ENCODE measurements around the gene KLB. TPM values are rescaled to one million over a fixed set of nuclear protein-coding genes. Genes with fewer than 3 reads are reported as not detected.

KLB gene
- total RNA-seq, 1 donor from 2014 or later = 0.43 TPM

DNA sequence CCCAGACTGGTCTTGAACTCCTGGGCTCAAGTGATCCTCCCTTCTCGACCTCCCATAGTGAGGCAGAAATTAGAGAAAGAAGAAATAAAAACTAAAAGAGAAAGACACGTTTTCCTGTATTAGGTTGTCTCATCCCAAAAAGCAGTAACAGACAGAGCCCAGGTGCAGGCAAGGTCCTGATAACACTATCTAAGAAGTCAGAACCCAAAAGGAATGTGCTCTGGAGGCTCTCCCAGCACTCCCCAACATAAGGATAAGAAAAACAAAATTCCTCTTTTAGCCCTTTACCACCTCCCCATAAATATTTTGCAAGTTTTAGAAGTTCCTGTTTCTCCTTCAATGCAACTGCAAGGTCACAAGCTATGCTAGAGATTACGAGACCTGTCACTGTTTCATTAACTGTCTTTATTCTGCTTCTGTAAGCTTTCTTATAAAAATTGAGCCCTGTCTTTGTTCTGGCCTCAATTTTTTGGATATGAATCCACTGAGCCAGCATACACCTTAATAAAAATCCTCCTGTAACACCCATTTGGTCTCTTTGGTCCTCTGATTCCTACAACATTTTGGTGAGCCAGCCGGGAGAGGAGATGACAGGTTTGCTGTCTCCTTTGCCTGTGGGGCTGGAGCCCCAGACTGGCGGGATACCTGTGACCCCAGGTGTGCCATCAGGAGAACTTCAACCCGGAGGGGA lies 78.0 kb downstream of the KLB start:
- no peaks in the 10 kb centered on the region for H3K9me3 Mint-ChIP-seq
- no peaks in the 10 kb centered on the region for H3K27me3 Mint-ChIP-seq
- no peak overlapping the region for H3K4me3 Mint-ChIP-seq
- DNase-seq (ENCODE audit: extremely low spot score, unreplicated experiment) = no peak
- H3K4me1 Mint-ChIP-seq (ENCODE audit: unreplicated experiment) = no peaks in the 10 kb centered on the region
- TF ChIP-seq, protein P1, sequence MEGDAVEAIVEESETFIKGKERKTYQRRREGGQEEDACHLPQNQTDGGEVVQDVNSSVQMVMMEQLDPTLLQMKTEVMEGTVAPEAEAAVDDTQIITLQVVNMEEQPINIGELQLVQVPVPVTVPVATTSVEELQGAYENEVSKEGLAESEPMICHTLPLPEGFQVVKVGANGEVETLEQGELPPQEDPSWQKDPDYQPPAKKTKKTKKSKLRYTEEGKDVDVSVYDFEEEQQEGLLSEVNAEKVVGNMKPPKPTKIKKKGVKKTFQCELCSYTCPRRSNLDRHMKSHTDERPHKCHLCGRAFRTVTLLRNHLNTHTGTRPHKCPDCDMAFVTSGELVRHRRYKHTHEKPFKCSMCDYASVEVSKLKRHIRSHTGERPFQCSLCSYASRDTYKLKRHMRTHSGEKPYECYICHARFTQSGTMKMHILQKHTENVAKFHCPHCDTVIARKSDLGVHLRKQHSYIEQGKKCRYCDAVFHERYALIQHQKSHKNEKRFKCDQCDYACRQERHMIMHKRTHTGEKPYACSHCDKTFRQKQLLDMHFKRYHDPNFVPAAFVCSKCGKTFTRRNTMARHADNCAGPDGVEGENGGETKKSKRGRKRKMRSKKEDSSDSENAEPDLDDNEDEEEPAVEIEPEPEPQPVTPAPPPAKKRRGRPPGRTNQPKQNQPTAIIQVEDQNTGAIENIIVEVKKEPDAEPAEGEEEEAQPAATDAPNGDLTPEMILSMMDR (conservative IDR thresholded peaks at IDR 0.05) = no peak
- peaks cover 3% of the 10 kb centered on the region for H3K36me3 Mint-ChIP-seq
- H3K27ac Mint-ChIP-seq = no peak overlapping the region

DNA sequence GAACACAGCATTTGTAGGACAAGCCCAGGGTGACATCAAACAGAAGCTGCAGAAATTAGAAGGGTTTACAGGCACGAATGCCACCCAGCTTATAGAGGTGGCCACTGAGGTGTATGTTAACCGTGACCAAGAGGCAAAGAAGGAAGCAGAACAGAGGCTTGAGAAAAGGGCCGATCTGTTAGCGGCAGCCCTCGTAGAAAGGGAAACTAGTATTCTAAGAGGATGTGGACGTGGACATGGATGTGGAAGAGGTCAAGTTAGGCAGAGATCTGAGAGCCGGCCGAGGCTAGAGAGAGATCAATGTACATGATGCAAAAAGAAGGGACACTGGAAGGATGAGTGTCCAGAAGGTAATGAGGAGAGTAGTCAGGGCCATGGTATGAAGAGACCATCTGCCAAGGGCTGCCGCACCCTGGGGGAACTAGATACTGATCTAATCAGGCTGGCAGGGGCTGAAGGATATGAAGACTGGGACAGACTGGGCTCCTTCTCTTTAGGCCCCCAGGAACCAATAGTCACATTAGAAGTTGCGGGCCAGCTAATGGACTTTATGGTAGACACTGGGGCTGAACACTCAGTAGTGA lies 79.6 kb downstream of the KLB start:
- Mint-ChIP-seq H3K4me3 (no peak overlapping the region), H3K9me3 (no peaks in the 10 kb centered on the region), H3K27ac (no peak overlapping the region), H3K27me3 (no peaks in the 10 kb centered on the region), H3K4me1 (ENCODE audit: unreplicated experiment) (no peaks in the 10 kb centered on the region), H3K36me3 (no peaks in the 10 kb centered on the region)
- TF ChIP-seq, protein P1 (conservative IDR thresholded peaks at IDR 0.05) = no peak
- peak; percentile 22 for DNase-seq (ENCODE audit: extremely low spot score, unreplicated experiment)

DNA sequence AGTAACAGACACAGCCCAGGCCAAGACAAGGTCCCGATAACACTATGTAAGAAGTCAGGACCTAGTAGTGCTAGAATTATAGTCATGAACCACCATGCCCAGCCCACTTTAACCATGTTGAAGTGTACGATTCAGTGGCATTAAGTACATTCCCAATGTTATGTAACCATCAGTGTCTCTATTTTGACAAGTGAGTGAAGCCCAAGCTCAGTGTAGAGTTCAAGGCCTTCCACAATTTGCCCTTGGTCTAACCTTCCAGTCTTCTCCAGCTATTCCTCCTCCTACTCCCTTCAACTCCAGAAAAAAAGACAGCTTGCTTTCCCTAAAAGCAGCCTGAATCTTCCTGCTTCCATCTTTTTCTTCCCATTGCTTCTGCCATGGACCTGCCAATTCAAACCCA lies 83.6 kb downstream of the KLB start:
- Mint-ChIP-seq H3K9me3 (no peaks in the 10 kb centered on the region), H3K36me3 (no peaks in the 10 kb centered on the region), H3K27ac (no peak overlapping the region), H3K4me1 (ENCODE audit: unreplicated experiment) (no peaks in the 10 kb centered on the region), H3K4me3 (no peak overlapping the region), H3K27me3 (no peaks in the 10 kb centered on the region)
- no peak for DNase-seq (ENCODE audit: extremely low spot score, unreplicated experiment)
- TF ChIP-seq, protein P1 (conservative IDR thresholded peaks at IDR 0.05) = no peak

DNA sequence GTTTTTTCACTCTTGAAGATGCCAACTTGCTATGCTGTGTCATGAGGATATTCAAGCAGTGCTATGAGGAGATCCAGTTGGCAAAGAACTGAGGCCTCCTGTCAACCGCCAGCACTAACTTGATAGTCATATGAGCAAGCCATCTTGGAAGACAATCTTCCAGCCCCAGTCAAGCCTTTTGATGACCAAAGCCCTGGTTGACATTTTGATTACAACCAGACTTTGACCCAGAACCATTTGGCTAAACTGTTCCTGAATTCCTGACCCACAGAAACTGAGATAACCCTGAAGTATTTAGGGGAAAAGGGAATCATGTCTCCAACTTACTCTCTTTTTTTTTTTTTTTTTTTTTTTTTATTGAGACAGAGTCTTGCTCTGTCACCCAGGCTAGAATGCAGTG lies 87.6 kb downstream of the KLB start:
- Mint-ChIP-seq H3K4me3 (no peak overlapping the region), H3K36me3 (peaks cover 3% of the 10 kb centered on the region), H3K4me1 (ENCODE audit: unreplicated experiment) (no peaks in the 10 kb centered on the region), H3K9me3 (no peaks in the 10 kb centered on the region), H3K27me3 (no peaks in the 10 kb centered on the region), H3K27ac (no peak overlapping the region)
- TF ChIP-seq, protein P1 (conservative IDR thresholded peaks at IDR 0.05) = no peak
- no peak for DNase-seq (ENCODE audit: extremely low spot score, unreplicated experiment)

DNA sequence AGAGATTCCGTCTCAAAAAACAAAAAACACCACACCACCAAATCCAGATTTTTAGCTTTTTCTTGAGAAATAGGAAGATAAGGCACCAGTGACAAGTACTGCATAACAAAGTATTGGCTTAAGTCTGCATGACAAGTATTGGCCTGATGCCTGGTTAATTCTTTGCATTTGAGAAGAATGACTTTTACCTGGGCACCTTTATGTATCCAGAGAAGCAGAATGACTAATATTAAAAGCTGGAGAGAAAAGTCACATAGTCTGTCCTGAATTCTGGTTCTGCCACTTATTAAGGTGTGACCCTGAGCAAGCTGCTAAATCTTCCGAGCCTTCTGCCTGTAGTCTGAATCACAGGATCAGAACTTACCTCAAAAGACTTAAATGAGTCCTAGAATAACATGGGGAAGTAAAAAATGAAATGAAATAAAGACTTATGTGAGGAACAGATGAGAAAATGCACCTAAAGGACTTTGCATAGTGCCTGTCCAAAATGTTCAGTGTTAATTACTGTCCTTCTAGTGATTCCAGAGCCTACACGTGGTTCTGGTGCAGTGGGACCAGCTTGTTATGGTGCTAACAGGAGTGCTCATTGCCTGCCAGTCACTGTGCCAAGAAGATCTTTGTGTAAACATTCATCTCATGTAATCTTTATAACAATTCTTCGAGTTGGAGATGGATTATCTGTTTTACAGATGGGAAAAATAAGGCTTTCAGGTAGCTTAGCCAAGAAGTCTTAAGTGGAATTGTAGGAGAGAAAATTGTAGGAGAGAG lies 88.9 kb downstream of the KLB start:
- no peak for DNase-seq (ENCODE audit: extremely low spot score, unreplicated experiment)
- H3K4me1 Mint-ChIP-seq (ENCODE audit: unreplicated experiment) = no peaks in the 10 kb centered on the region
- no peaks in the 10 kb centered on the region for H3K9me3 Mint-ChIP-seq
- peak overlapping the region; percentile 81 for H3K27ac Mint-ChIP-seq
- H3K4me3 Mint-ChIP-seq = no peak overlapping the region
- H3K36me3 Mint-ChIP-seq = peaks cover 7% of the 10 kb centered on the region
- no peaks in the 10 kb centered on the region for H3K27me3 Mint-ChIP-seq
- TF ChIP-seq, protein P1 (conservative IDR thresholded peaks at IDR 0.05) = no peak

Data from type B pancreatic cell (in vitro differentiated cells).